A549 treated with RU486 at 1 μM for 4 hours (cell line): ENCODE results near the gene CCNT1. TPM values are rescaled to one million over a fixed set of nuclear protein-coding genes. Genes with fewer than 3 reads are reported as not detected.

Experiments
- total RNA-seq: library from RNA; stranded (reverse); fragments of 200-300 nt; extraction: Qiagen RNA extraction; gene quantifications from 5 replicates; pipeline ENCODE4 v1.2.3, GENCODE V29; 2022; ENCODE audit warnings: low read depth

Gene CCNT1
- 9.2 to 15.9 TPM (median 14.0 TPM) in 5 replicates for total RNA-seq

DNA sequence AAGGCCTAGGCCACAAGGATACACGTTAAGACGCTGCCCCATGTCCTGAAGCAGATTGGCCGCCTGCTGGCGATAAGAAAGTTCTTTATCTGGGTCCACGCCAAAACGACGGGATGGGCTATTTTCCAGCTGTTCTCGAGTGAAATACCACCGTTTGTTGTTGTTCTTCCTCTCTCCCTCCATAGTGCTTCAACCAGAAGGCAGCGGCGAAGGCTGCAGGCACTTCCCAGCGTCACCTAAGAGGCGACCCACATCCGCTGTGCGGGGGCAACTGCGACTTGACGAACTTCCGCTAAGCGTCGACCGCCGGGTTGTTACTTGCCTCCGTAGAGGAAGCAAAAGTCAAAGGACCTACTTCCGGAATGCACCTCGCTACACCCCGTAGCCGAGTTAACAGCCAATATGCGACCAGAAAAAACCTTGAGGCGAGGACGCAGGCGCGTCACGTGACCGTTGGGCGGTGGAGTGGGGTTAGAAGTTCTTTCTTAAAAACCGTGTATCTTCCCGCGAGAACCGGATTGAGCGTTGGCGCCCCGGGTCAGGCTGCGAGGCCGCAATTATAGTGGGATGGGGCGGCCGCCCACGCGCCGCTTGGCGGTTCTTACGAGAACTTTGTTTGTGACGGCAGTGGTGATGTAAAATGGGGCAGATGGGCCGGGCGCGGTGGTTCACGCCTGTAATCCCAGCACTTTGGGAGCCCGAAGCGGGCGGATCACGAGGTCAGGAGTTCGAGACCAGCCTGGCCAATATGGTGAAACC is at the start of gene CCNT1:
TSS of gene CCNT1 (minus strand) at position 215 of the 759 bp plus-strand sequence. CDS start at position 183, 32 bp downstream.

GRCh38 chr12:48681710-48682532 is 34.6 kb downstream of the CCNT1 start, which contains the start of gene KANSL2:
TSS of gene KANSL2 (minus strand) at chr12:48682238. CDS start at chr12:48681632, 606 bp downstream.

Other genes with a start within 250 kb of the CCNT1 start
- gene ANP32D, start 244.1 kb downstream of the CCNT1 start, total RNA-seq = not detected in 5 replicates
- not detected in 5 replicates for gene C12orf54, start 234.2 kb downstream of the CCNT1 start, total RNA-seq
- gene OR8S1, start 191.1 kb downstream of the CCNT1 start, total RNA-seq = not detected in 5 replicates
- not detected in 5 replicates for gene LALBA, start 146.7 kb downstream of the CCNT1 start, total RNA-seq
- gene KANSL2, start 34.5 kb downstream of the CCNT1 start, total RNA-seq = 31.6 to 48.7 TPM (median 35.3 TPM) in 5 replicates
- gene ADCY6, start 72.4 kb upstream of the CCNT1 start, total RNA-seq = 10.1 to 16.3 TPM (median 15.7 TPM) in 5 replicates
- gene CACNB3, start 101.8 kb upstream of the CCNT1 start, total RNA-seq = 28.2 to 48.8 TPM (median 36.0 TPM) in 5 replicates
- gene DDX23, start 135.5 kb upstream of the CCNT1 start, total RNA-seq = 80.3 to 88.0 TPM (median 82.8 TPM) in 5 replicates
- gene RND1, start 149.2 kb upstream of the CCNT1 start, total RNA-seq = 14.4 to 21.8 TPM (median 15.8 TPM) in 5 replicates
- gene FKBP11, start 208.8 kb upstream of the CCNT1 start, total RNA-seq = 49.2 to 63.3 TPM (median 55.4 TPM) in 5 replicates
- gene ARF3, start 240.8 kb upstream of the CCNT1 start, total RNA-seq = 117 to 163 TPM (median 155 TPM) in 5 replicates